Stimulated activated CD8-positive, alpha-beta memory T cell treated with anti-CD3 and anti-CD28 coated beads, Interleukin-15, amount 100 ng/mL, for 24 hours (primary cell): Measurements from ENCODE around the gene FAM114A2.
"Not testable (repeated sequence)": the region's sequence is repeated elsewhere in the genome, so short reads cannot be mapped to it uniquely, and the experiment has no call there.

Experiments used
- DNase-seq: peaks from one replicate; pipeline ENCODE4 v3.0.0-alpha.2; 2020; ENCODE audit warnings: low read depth

Gene FAM114A2

GRCh38 chr5:154047324-154047723 is 8.6 kb upstream of the FAM114A2 start:
- DNase-seq: no peak

GRCh38 chr5:154046486-154046885 is 7.8 kb upstream of the FAM114A2 start:
- DNase-seq: no peak

- no peak for DNase-seq
These were observed 5.9 kb upstream of the FAM114A2 start for GRCh38 chr5:154044581-154044980.

GRCh38 chr5:154044099-154044498 is 5.4 kb upstream of the FAM114A2 start:
- no peak for DNase-seq

- DNase-seq: no peak
These were observed 4.1 kb upstream of the FAM114A2 start for GRCh38 chr5:154042766-154043165.

GRCh38 chr5:154039458-154039829 is 734 bp upstream of the FAM114A2 start:
- no peak for DNase-seq

GRCh38 chr5:154038261-154038706 is 426 bp downstream of the FAM114A2 start:
- no peak for DNase-seq

- DNase-seq: no peak
These were observed 3.8 kb downstream of the FAM114A2 start for GRCh38 chr5:154034944-154035343.

- no peak for DNase-seq
These were observed 6.7 kb downstream of the FAM114A2 start for GRCh38 chr5:154031937-154032489.

- no peak for DNase-seq
These were observed 12.8 kb downstream of the FAM114A2 start for GRCh38 chr5:154025951-154026350.

GRCh38 chr5:154018919-154019318 is 19.8 kb downstream of the FAM114A2 start:
- not testable (repeated sequence) for DNase-seq

GRCh38 chr5:154015071-154015693 is 23.5 kb downstream of the FAM114A2 start:
- no peak for DNase-seq

- no peak for DNase-seq
These were observed 28.1 kb downstream of the FAM114A2 start for GRCh38 chr5:154010660-154011059.

- no peak for DNase-seq
These were observed 33.1 kb downstream of the FAM114A2 start for GRCh38 chr5:154005648-154006047.

- DNase-seq: no peak
These were observed 36.1 kb downstream of the FAM114A2 start for GRCh38 chr5:154002511-154003020.

GRCh38 chr5:154002093-154002492 is 36.6 kb downstream of the FAM114A2 start:
- DNase-seq: no peak

GRCh38 chr5:154000703-154001102 is 38.0 kb downstream of the FAM114A2 start:
- DNase-seq: no peak

GRCh38 chr5:153999995-154000394 is 38.7 kb downstream of the FAM114A2 start:
- DNase-seq: no peak

GRCh38 chr5:153998768-153999167 is 39.9 kb downstream of the FAM114A2 start:
- no peak for DNase-seq

- no peak for DNase-seq
These were observed 40.7 kb downstream of the FAM114A2 start for GRCh38 chr5:153998010-153998409.

GRCh38 chr5:153991168-153991567 is 47.5 kb downstream of the FAM114A2 start:
- DNase-seq: no peak

- DNase-seq: no peak
These were observed 50.2 kb downstream of the FAM114A2 start for GRCh38 chr5:153988510-153988909.

- no peak for DNase-seq
These were observed 51.4 kb downstream of the FAM114A2 start for GRCh38 chr5:153987301-153987700.

- no peak for DNase-seq
These were observed 53.2 kb downstream of the FAM114A2 start for GRCh38 chr5:153985498-153985897.
